Cardiac septum (tissue), 1 donor: ENCODE measurements around the gene PLPPR3. TPM values are rescaled to one million over a fixed set of nuclear protein-coding genes. Genes with fewer than 3 reads are reported as not detected.

ENCODE experiments used
- microRNA-seq: library from miRNA; unstranded; fragments of <30 nt; microRNA quantifications from one replicate; pipeline ENCODE4 v1.2.0, GENCODE V29; 2020
- total RNA-seq: library from RNA; stranded (reverse); fragmentation: NEBNext Ultra II Directional; extraction: Animal tissue kit (Norgen Biotek cat#: 25700); gene quantifications from one replicate; pipeline ENCODE4 v1.2.1, GENCODE V29; 2021
- donor health status: DM: no; HTN: no; CAD: no.

PLPPR3 gene
- total RNA-seq, 1 donor from 2014 or later: not detected

Small RNA genes within 50 kb of the gene (microRNA-seq; reads per million reads assigned to microRNA genes)
- 1.3 reads per million for gene MIR3187
- gene MIR4745: not detected

Other genes starting within 250 kb of the PLPPR3 start
- 1,183 TPM for gene BSG, start 249.4 kb downstream of the PLPPR3 start, total RNA-seq
- 12.0 TPM for gene HCN2, start 232.1 kb downstream of the PLPPR3 start, total RNA-seq
- gene POLRMT, start 188.4 kb downstream of the PLPPR3 start, total RNA-seq: 37.3 TPM
- not detected for gene FGF22, start 182.1 kb downstream of the PLPPR3 start, total RNA-seq
- gene RNF126, start 158.7 kb downstream of the PLPPR3 start, total RNA-seq: 31.4 TPM
- gene FSTL3, start 145.6 kb downstream of the PLPPR3 start, total RNA-seq: 136 TPM
- gene PRSS57, start 126.5 kb downstream of the PLPPR3 start, total RNA-seq: not detected
- 18.9 TPM for gene PALM, start 113.0 kb downstream of the PLPPR3 start, total RNA-seq
- not detected for gene MISP, start 70.8 kb downstream of the PLPPR3 start, total RNA-seq
- gene PTBP1, start 24.5 kb downstream of the PLPPR3 start, total RNA-seq: 76.9 TPM
- 1.1 TPM for gene AZU1, start 5.9 kb upstream of the PLPPR3 start, total RNA-seq
- gene PRTN3, start 19.0 kb upstream of the PLPPR3 start, total RNA-seq: 0.62 TPM
- gene ELANE, start 30.3 kb upstream of the PLPPR3 start, total RNA-seq: 0.54 TPM
- gene CFD, start 37.7 kb upstream of the PLPPR3 start, total RNA-seq: 31.0 TPM
- gene MED16, start 71.2 kb upstream of the PLPPR3 start, total RNA-seq: 27.0 TPM
- not detected for gene RNU6-9, start 71.5 kb upstream of the PLPPR3 start, total RNA-seq
- gene R3HDM4, start 91.3 kb upstream of the PLPPR3 start, total RNA-seq: 24.5 TPM
- not detected for gene KISS1R, start 95.4 kb upstream of the PLPPR3 start, total RNA-seq
- gene ARID3A, start 104.1 kb upstream of the PLPPR3 start, total RNA-seq: 7.8 TPM
- gene WDR18, start 162.4 kb upstream of the PLPPR3 start, total RNA-seq: 17.6 TPM
- gene GRIN3B, start 178.5 kb upstream of the PLPPR3 start, total RNA-seq: not detected
- 125 TPM for gene TMEM259, start 199.2 kb upstream of the PLPPR3 start, total RNA-seq
- not detected for gene RNU6-2, start 199.6 kb upstream of the PLPPR3 start, total RNA-seq
- 44.8 TPM for gene CNN2, start 204.7 kb upstream of the PLPPR3 start, total RNA-seq
- gene ABCA7, start 218.2 kb upstream of the PLPPR3 start, total RNA-seq: 10.5 TPM
- 3.7 TPM for gene ARHGAP45, start 245.2 kb upstream of the PLPPR3 start, total RNA-seq